RWPE2 (cell line): ENCODE results near the gene GDF2.
A peak's percentile ranks its signal among the peaks of the same experiment; 100 is the strongest.

Experiments used
- ATAC-seq: fragments of 200-7000 bp; cut with Tn5 transposase; 3 replicates; pipeline ENCODE4 v1.9.1; 2021; ENCODE audit warnings: low read depth
- DNase-seq: peaks from one replicate; pipeline ENCODE4 v3.0.0-alpha.2; 2020; ENCODE audit warnings: low spot score
- H3K27ac ChIP-seq: fragments of 450-650 bp; 2 replicates; pipeline ENCODE4 v1.5.1; 2017; ENCODE audit warnings: mild to moderate bottlenecking; ENCODE audit not compliant: poor library complexity, severe bottlenecking
- H3K27me3 ChIP-seq: fragments of 250-450 bp; sonication (Bioruptor Pico); 2 replicates; pipeline ENCODE4 v1.5.1; 2021; ENCODE audit warnings: mild to moderate bottlenecking, moderate library complexity; ENCODE audit not compliant: insufficient read depth, poor library complexity, severe bottlenecking
- H3K36me3 ChIP-seq: fragments of 250-450 bp; sonication (Bioruptor Pico); 2 replicates; pipeline ENCODE4 v1.5.1; 2020; ENCODE audit warnings: low read depth, mild to moderate bottlenecking, moderate library complexity
- H3K4me1 ChIP-seq: fragments of 250-450 bp; sonication (Bioruptor Pico); 2 replicates; pipeline ENCODE4 v1.5.1; 2021; ENCODE audit warnings: mild to moderate bottlenecking, moderate library complexity; ENCODE audit not compliant: insufficient read depth, poor library complexity, severe bottlenecking
- H3K4me3 ChIP-seq: fragments of 250-450 bp; sonication (Bioruptor Pico); 2 replicates; pipeline ENCODE4 v1.5.1; 2021; ENCODE audit warnings: mild to moderate bottlenecking, moderate library complexity; ENCODE audit not compliant: severe bottlenecking
- H3K9me3 ChIP-seq: fragments of 250-450 bp; sonication (Bioruptor Pico); 2 replicates; pipeline ENCODE4 v1.5.1; 2021; ENCODE audit warnings: mild to moderate bottlenecking, moderate library complexity; ENCODE audit not compliant: severe bottlenecking
- TF ChIP-seq, protein P1 (sequence below): fragments of 450-650 bp; IDR thresholded peaks from one replicate; pipeline ENCODE4 v1.5.1; 2017; ENCODE audit warnings: mild to moderate bottlenecking, moderate library complexity; ENCODE audit not compliant: poor library complexity, severe bottlenecking

Gene GDF2

DNA sequence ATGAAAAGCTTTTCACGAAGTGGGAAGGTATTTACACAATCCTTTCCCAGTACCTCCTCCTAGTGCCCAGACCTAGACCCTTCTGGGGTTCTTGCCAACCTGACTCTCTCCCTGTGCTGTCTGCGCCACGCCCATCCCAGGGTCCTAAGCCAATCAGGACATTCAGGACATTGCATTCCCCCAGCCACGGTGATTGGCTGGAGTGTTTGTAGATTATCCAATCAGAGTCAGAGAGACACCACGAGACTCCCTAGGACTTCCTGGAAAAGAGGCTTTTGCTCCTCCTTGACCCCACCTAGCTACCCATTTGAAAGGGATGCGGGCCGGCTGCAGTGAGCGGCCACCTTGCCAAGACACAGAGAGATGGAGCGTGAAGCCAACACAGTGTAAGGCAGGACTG, 3.5 kb upstream of the GDF2 start:
- no peak for ATAC-seq
- H3K4me1 ChIP-seq: no peaks in the 10 kb centered on the region
- TF ChIP-seq, protein P1, sequence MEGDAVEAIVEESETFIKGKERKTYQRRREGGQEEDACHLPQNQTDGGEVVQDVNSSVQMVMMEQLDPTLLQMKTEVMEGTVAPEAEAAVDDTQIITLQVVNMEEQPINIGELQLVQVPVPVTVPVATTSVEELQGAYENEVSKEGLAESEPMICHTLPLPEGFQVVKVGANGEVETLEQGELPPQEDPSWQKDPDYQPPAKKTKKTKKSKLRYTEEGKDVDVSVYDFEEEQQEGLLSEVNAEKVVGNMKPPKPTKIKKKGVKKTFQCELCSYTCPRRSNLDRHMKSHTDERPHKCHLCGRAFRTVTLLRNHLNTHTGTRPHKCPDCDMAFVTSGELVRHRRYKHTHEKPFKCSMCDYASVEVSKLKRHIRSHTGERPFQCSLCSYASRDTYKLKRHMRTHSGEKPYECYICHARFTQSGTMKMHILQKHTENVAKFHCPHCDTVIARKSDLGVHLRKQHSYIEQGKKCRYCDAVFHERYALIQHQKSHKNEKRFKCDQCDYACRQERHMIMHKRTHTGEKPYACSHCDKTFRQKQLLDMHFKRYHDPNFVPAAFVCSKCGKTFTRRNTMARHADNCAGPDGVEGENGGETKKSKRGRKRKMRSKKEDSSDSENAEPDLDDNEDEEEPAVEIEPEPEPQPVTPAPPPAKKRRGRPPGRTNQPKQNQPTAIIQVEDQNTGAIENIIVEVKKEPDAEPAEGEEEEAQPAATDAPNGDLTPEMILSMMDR: no peak
- peak; percentile 31 for DNase-seq
- H3K36me3 ChIP-seq: no peaks in the 10 kb centered on the region
- H3K27ac ChIP-seq: no peak overlapping the region
- no peaks in the 10 kb centered on the region for H3K9me3 ChIP-seq
- no peak overlapping the region for H3K4me3 ChIP-seq
- H3K27me3 ChIP-seq: no peaks in the 10 kb centered on the region

DNA sequence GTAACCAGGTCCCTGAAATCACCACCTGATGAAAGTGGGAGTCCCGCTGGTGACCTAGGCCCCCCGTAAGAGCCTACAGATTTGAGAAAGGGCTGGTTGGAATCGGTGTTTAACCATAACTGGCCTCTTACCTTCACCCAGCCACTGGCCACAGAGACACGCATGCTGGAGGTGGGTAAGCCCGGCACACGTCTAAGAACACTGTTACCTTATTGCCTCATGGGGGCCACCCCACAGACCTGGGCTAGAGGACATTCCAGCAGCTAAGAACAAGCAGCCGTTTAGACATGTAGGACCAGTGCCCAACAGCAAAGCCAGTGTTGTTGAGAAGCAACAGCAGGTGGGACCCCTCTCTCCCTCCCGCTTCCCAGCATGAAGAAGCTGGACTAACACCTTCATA, 2.5 kb upstream of the GDF2 start:
- H3K36me3 ChIP-seq: no peaks in the 10 kb centered on the region
- no peaks in the 10 kb centered on the region for H3K27me3 ChIP-seq
- DNase-seq: peak; percentile 16
- H3K27ac ChIP-seq: no peak overlapping the region
- H3K4me3 ChIP-seq: no peak overlapping the region
- ATAC-seq: no peak
- no peaks in the 10 kb centered on the region for H3K4me1 ChIP-seq
- no peaks in the 10 kb centered on the region for H3K9me3 ChIP-seq
- TF ChIP-seq, protein P1: no peak

DNA sequence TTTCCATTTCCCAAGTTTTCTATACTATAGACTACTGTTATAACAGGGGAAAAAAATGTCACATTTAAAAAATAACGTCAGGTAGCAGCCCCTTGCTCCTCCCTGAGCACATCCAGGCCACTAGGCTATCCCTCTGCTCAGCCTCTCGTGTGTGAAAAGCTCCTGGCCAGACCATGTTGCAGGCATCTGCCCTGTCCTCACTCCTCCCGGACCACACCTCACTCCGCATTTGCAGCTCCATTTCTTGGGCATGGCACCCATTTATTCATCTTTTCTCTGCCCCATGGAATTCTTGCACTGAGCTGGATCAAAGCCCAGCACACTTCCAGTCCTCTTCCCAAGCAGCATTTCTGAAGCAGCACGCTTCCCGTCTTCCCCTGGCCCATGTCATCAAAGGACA, 1.4 kb upstream of the GDF2 start:
- Histone ChIP-seq H3K36me3 (no peaks in the 10 kb centered on the region), H3K9me3 (no peaks in the 10 kb centered on the region), H3K4me3 (no peak overlapping the region), H3K27ac (no peak overlapping the region), H3K27me3 (no peaks in the 10 kb centered on the region), H3K4me1 (no peaks in the 10 kb centered on the region)
- TF ChIP-seq, protein P1: no peak
- no peak for ATAC-seq
- DNase-seq: peak; percentile 18

DNA sequence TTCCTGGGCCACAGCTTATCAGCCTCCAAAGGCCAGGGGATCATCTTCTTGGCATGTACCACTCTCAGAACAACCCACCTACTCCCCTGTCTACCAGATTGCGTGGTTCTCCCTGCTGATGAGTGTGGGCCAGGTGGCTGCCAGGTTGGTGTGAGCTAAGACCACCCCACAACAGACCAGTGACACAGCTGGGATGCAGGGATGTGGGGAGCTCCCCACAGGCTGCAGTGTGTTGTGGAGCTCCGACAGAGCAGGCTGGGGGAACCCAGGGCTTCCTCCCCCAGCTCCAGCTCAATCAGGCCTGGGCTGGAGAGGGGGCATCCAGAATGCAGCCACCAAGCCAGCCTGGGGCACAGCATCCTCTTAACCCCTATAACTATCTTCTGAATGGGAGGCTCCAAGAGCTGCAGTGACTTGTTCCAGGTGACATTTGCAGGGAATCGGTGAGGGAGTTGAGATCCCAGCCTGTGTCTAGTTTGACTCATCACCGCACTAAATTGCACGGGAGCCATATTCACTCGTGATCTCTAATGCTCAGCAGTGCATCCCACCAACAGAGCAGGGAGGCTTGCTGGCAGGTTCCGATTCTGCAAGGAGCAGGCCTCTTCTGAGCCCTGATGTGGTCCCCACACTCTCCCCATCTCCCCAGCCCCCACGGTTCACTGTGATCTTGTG, 596 bp upstream of the GDF2 start:
- ATAC-seq (no peak), DNase-seq (peak; percentile 24)
- no peak overlapping the region for H3K27ac ChIP-seq
- no peaks in the 10 kb centered on the region for H3K4me1 ChIP-seq
- H3K4me3 ChIP-seq: no peak overlapping the region
- TF ChIP-seq, protein P1: no peak
- H3K27me3 ChIP-seq: no peaks in the 10 kb centered on the region
- H3K36me3 ChIP-seq: no peaks in the 10 kb centered on the region
- H3K9me3 ChIP-seq: no peaks in the 10 kb centered on the region

DNA sequence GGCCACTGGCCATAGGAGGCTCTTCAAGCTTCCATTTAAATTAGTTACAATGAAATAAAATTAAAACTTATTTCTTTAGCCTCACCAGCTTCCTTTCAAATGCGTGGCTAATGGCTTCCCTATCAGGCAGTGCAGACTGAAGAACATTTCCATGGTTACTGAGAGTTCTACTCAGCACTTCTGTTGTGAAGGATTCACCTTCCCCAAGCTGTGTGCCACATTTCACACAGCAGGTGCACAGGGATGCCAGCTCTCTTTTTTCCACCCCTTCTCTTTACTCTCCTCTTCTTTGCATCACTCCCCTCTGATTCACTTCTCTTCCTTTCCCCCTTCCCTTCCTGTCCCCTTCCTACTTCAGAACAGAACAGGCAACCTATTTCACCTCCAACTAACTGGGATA, 833 bp downstream of the GDF2 start:
- ATAC-seq (no peak), DNase-seq (no peak)
- no peaks in the 10 kb centered on the region for H3K4me1 ChIP-seq
- H3K27me3 ChIP-seq: no peaks in the 10 kb centered on the region
- H3K4me3 ChIP-seq: no peak overlapping the region
- TF ChIP-seq, protein P1: no peak
- H3K36me3 ChIP-seq: no peaks in the 10 kb centered on the region
- no peaks in the 10 kb centered on the region for H3K9me3 ChIP-seq
- H3K27ac ChIP-seq: no peak overlapping the region
